Ectodermal cell (in vitro differentiated cells): ENCODE data around the gene SSUH2. TPM values are rescaled to one million over a fixed set of nuclear protein-coding genes. Genes with fewer than 3 reads are reported as not detected.
A peak's percentile ranks its signal among the peaks of the same experiment; 100 is the strongest.
"Not testable (repeated sequence)": the region's sequence is repeated elsewhere in the genome, so short reads cannot be mapped to it uniquely, and the experiment has no call there.

Experiments used
- H3K27ac ChIP-seq: 2 replicates; pipeline ENCODE4 v1.7.0; 2013; ENCODE audit warnings: mild to moderate bottlenecking, low read depth, low read length; ENCODE audit not compliant: insufficient read depth, poor library complexity, severe bottlenecking
- H3K27me3 ChIP-seq: 2 replicates; pipeline ENCODE4 v1.7.0; 2013; ENCODE audit warnings: mild to moderate bottlenecking, low read length; ENCODE audit not compliant: insufficient read depth, control insufficient read depth, poor library complexity, severe bottlenecking
- H3K36me3 ChIP-seq: one replicate; pipeline ENCODE4 v1.7.0; 2013; ENCODE audit warnings: low read length; ENCODE audit not compliant: control insufficient read depth, insufficient read depth
- H3K4me1 ChIP-seq: one replicate; pipeline ENCODE4 v1.7.0; 2013; ENCODE audit warnings: low read length; ENCODE audit not compliant: control insufficient read depth, insufficient read depth
- H3K4me3 ChIP-seq: 2 replicates; pipeline ENCODE4 v1.7.0; 2013; ENCODE audit warnings: low read depth, low read length, control low read depth; ENCODE audit not compliant: insufficient read depth
- H3K9me3 ChIP-seq: 2 replicates; pipeline ENCODE4 v1.7.0; 2013; ENCODE audit warnings: mild to moderate bottlenecking, low read length, moderate library complexity; ENCODE audit not compliant: control insufficient read depth
- WGBS, 2 experiments: methylation state at CpG; one replicate each; pipeline ENCODE4 v1.1.7; 2013; ENCODE audit warnings: missing lambda C conversion rate in 2 of 2; 5-methylcytosine and 5-hydroxymethylcytosine counted together
- polyA plus RNA-seq, 4 experiments: library from polyadenylated mRNA; stranded (reverse); fragments of 50-300 nt; gene quantifications; one replicate each; pipeline ENCODE4 v1.2.3, GENCODE V29; 2013

Gene SSUH2, protein sequence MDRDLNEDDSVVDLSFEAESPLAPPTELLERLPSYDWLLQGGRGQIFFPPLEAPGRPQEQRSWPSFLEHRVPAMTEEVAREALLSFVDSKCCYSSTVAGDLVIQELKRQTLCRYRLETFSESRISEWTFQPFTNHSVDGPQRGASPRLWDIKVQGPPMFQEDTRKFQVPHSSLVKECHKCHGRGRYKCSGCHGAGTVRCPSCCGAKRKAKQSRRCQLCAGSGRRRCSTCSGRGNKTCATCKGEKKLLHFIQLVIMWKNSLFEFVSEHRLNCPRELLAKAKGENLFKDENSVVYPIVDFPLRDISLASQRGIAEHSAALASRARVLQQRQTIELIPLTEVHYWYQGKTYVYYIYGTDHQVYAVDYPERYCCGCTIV
- 3.5 TPM for polyA plus RNA-seq (2013, experiment 1 of 4)
- polyA plus RNA-seq (2013, experiment 2 of 4) = 1.4 TPM
- polyA plus RNA-seq (2013, experiment 3 of 4) = 4.1 TPM
- polyA plus RNA-seq (2013, experiment 4 of 4) = 2.8 TPM

DNA sequence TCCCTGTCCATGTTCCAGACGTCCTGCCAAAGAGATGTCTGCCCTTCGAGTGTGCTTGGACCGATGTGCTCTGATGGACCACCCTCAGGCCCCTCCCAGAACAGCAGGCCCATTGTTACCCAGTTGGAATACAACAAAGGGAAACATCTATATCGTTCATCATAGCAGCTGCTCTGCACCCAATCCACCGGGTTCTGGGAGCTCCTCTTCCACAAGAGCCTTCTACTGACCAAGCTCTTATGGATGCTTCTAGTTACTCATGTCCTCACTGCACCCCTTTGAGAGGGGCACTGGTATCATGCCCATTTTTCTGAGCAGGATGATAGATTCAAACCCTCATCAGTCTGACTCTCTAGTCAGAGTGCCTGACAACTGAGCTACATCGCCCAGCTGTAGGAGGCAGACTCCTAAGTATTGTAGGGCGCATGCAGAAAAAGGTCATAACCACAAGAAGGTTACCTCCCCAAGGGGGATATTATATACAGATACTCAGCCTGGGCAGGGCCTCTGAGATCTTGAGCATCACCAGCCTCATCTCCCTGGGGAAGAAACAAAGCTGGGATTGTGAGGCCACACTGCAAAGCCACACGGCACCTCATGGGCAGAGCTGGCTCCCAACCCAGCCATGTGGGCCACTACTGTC is at the start of gene SSUH2:
TSS of gene SSUH2 (minus strand) at position 51 of the 643 bp plus-strand sequence. CDS start at position 11, 40 bp downstream.
- Histone ChIP-seq H3K4me1 (peaks cover 10% of the 10 kb centered on the region), H3K9me3 (no peaks in the 10 kb centered on the region), H3K27me3 (peaks cover 3% of the 10 kb centered on the region), H3K36me3 (no peaks in the 10 kb centered on the region), H3K4me3 (no peak within 1 kb of the TSS), H3K27ac (no peak within 1 kb of the TSS)
- 90 to 91% methylated on average over 8 of the region's 8 CpGs for WGBS, 2 experiments

DNA sequence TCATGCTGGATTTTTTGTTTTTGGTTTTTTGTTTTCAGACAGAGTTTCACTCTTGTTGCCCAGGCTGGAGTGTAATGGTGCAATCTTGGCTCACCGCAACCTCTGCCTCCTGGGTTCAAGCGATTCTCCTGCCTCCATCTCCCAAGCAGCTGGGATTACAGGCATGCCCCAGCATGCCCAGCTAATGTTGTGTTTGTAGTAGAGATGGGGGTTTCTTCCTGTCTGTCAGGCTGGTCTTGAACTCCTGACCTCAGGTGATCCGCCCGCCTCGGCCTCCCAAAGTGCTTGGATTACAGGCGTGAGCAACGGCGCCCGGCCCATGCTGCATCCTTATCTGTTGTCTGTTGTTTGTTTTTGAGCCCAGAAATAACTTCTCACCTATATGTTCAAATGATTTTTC is 46.7 kb upstream of the SSUH2 start:
- H3K27me3 ChIP-seq = not testable (repeated sequence)

DNA sequence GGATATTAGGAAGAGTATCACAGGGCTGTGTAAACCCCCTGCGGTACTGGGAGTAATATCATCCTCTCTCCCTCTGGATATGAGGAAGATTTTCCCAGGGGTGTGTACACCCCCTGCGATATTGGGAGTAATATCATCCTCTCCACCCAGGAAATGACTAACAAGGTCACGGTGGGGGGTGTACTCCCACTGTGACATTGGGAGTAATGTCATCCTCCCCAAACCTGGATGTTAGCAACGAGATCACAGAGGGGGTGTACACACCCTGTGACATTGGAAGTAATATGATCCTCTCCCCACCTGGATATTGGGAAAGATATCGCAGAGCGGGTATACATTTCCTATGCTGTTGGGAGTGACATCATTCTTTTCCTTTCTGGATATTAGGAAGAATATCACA is 40.4 kb upstream of the SSUH2 start:
- H3K27me3 ChIP-seq, H3K9me3 ChIP-seq, H3K4me3 ChIP-seq, H3K27ac ChIP-seq, H3K36me3 ChIP-seq: not testable (repeated sequence)
- peaks cover 14% of the 10 kb centered on the region for H3K4me1 ChIP-seq
- 87 to 89% methylated on average over 6 of the region's 6 CpGs for WGBS, 2 experiments

More for the DNA sequence above, 46.7 kb upstream of the SSUH2 start:
- H3K9me3 ChIP-seq, H3K4me3 ChIP-seq, H3K27ac ChIP-seq, H3K4me1 ChIP-seq, H3K36me3 ChIP-seq: not testable (repeated sequence)
- WGBS, 2 experiments = 92 to 97% methylated on average over 9 of the region's 9 CpGs

DNA sequence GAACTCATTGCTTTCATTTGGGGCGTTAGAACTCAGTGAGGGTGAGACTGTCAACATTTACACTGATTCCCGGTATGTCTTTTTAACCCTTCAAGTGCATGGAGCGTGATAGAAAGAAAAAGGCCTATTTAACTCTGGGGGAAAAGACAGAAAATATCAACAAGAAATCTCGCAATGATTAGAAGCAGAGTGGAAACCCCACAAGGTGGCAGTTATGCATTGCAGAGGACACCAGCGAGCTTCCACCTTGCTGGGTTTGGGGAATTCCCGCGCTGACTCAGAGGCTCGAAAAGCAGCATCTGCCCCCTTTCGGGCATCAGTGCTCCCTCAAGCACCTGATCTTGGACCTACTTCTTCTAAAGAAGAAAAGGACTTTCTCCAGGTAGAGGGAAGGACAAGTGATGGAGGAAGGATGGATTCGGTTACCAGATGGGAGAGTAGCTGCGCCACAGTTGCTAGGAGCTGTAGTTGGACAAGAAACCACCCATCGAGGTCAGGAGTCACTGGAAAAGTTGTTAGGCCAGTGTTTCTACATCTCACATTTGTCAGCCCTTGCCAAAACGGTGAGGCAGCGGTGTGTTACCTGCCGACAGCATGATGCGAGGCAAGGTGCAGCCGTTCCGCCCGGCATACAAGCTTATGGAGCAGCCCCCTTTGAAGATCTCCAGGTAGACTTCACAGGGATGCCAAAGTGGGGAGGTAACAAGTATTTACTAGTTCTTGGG is 38.4 kb upstream of the SSUH2 start:
- H3K9me3 ChIP-seq, H3K27me3 ChIP-seq, H3K4me3 ChIP-seq, H3K27ac ChIP-seq, H3K36me3 ChIP-seq: not testable (repeated sequence)
- WGBS, 2 experiments = 71 to 80% methylated on average over 14 to 19 of the region's 19 CpGs
- peaks cover 24% of the 10 kb centered on the region for H3K4me1 ChIP-seq

DNA sequence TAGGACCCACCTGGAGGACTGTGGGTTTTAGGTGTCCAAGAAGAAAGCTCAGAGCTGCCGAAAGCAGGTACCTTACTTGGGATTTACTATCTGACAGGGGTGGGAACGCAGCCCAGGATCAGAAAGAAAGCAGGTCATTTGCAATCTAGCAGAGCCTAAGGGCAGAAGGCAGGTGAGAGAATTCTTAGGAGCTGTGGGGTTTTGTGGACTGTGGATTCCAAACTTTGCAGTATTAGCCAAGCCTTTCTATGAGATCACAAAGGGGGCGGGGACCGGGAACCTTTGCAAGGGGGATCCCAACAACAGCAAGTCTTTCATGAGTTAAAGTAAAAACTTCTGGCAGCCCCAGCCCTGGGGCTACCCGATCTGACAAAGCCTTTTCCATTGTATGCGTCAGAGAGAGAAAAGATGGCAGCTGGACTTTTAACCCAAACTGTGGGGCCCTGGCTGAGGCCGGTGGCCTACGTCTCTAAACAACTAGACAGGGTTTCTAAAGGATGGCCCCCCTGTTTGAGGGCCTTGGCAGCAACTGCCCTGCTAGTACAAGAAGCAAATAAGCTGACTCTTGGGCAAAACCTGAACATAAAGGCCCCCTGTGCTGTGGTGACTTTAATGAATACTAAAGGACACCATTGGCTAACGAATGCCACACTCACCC is 37.4 kb upstream of the SSUH2 start:
- H3K4me3 ChIP-seq, H3K36me3 ChIP-seq, H3K27me3 ChIP-seq, H3K9me3 ChIP-seq: not testable (repeated sequence)
- H3K27ac ChIP-seq = peak overlapping the region; percentile 44
- H3K4me1 ChIP-seq = peaks cover 29% of the 10 kb centered on the region
- WGBS, 2 experiments = 58 to 62% methylated on average over 9 of the region's 9 CpGs

DNA sequence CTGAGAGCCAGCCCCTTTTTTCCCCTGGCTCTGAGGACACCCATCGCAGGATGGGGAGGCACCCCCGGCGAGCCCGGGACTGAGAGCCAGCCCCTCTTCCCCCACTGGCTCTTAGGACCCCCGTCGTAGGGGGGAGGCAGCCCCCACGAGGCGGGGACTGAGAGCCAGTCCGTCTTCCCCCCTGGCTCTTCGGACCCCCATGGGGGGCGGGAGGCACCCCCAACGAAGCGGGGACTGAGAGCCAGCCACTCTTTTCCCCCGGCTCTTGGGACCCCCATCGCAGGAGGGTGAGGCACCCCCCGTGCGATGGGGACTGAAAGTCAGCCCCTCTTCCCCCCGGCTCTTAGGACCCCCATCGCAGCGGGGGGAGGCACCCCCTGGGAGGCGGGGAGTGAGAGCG is 36.8 kb upstream of the SSUH2 start:
- H3K4me1 ChIP-seq = peaks cover 31% of the 10 kb centered on the region
- H3K27ac ChIP-seq = no peak overlapping the region
- 90 to 94% methylated on average over 20 to 22 of the region's 22 CpGs for WGBS, 2 experiments

DNA sequence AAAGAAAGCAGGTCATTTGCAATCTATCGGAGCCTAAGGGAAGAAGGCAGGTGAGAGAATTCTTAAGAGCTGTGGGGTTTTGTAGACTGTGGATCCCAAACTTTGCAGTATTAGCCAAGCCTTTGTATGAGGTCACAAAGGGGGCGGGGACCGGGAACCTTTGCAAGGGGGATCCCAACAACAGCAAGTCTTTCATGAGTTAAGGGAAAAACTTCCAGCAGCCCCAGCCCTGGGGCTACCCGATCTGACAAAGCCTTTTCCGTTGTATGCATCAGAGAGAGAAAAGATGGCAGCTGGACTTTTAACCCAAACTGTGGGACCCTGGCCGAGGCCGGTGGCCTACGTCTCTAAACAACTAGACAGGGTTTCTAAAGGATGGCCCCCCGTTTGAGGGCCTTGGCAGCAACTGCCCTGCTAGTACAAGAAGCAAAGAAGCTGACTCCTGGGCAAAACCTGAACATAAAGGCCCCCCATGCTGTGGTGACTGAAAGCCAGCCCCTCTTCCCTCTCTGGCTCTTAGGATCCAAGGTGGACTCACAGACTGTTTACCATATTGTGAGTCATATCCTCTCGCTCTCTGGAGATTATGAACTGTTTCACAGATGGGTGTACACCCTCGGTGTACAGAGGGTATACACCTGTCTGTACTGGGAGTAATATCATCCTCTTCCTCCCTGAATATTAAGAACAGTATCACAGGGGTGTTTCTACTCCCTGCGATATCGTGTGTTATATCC is 35.4 kb upstream of the SSUH2 start:
- Histone ChIP-seq H3K27ac (peak overlapping the region; percentile 69), H3K4me3 (peak overlapping the region; percentile 36), H3K4me1 (peaks cover 31% of the 10 kb centered on the region)
- H3K27me3 ChIP-seq, H3K36me3 ChIP-seq, H3K9me3 ChIP-seq: not testable (repeated sequence)
- 55 to 59% methylated on average over 13 of the region's 13 CpGs for WGBS, 2 experiments

More for the DNA sequence above, 36.8 kb upstream of the SSUH2 start:
- no peak overlapping the region for H3K4me3 ChIP-seq
- no peaks in the 10 kb centered on the region for H3K27me3 ChIP-seq
- H3K36me3 ChIP-seq = no peaks in the 10 kb centered on the region
- no peaks in the 10 kb centered on the region for H3K9me3 ChIP-seq

DNA sequence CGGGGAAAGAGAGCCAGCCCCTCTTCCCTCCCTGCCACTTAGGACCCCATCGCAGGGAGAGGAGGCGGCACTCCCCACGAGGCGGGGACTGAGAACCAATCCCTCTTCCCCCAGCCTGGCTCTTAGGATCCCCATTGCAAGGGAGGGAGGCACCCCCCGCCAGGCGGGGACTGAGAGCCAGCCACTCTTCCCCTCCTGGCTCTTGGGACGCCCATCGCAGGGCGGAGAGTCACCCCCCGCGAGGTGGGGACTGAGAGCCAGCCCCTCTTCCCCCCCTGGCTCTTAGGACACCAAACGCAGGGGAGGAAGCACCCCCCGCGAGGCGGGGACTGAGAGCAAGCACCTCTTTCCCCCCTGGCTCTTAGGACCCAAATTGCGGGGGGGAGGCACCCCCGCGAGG is 34.2 kb upstream of the SSUH2 start:
- peaks cover 31% of the 10 kb centered on the region for H3K4me1 ChIP-seq
- 5 to 7% methylated on average over 13 to 19 of the region's 19 CpGs for WGBS, 2 experiments
- H3K4me3 ChIP-seq = peak overlapping the region; percentile 36
- H3K9me3 ChIP-seq = no peaks in the 10 kb centered on the region
- H3K36me3 ChIP-seq = no peaks in the 10 kb centered on the region
- no peaks in the 10 kb centered on the region for H3K27me3 ChIP-seq
- H3K27ac ChIP-seq = no peak overlapping the region

DNA sequence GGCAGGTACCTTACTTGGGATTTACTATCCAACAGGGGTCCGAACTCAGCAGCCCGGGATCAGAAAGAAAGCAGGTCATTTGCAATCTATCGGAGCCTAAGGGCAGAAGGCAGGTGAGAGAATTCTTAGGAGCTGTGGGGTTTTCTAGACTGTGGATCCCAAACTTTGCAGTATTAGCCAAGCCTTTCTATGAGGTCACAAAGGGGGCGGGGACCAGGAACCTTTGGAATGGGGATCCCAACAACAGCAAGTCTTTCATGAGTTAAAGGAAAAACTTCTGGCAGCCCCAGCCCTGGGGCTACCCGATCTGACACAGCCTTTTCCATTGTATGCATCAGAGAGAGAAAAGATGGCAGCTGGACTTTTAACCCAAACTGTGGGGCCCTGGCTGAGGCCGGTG is 32.7 kb upstream of the SSUH2 start:
- not testable (repeated sequence) for H3K27me3 ChIP-seq, H3K4me3 ChIP-seq, H3K36me3 ChIP-seq, H3K9me3 ChIP-seq
- WGBS, 2 experiments = 64 to 73% methylated on average over 6 of the region's 6 CpGs
- Histone ChIP-seq H3K27ac (peak overlapping the region; percentile 36), H3K4me1 (peaks cover 31% of the 10 kb centered on the region)
